IPS-20b (cell line): ENCODE results near the gene TUBB4B.
"Not testable (repeated sequence)": the region's sequence is repeated elsewhere in the genome, so short reads cannot be mapped to it uniquely, and the experiment has no call there.

Experiments
- H3K27ac ChIP-seq: one replicate; pipeline ENCODE4 v1.5.1; 2013; ENCODE audit warnings: low read length
- H3K27me3 ChIP-seq: 2 replicates; pipeline ENCODE4 v1.6.1; 2013; ENCODE audit warnings: mild to moderate bottlenecking, low read length, inconsistent platforms; ENCODE audit not compliant: insufficient read depth
- H3K36me3 ChIP-seq: 2 replicates; pipeline ENCODE4 v1.6.1; 2013; ENCODE audit warnings: low read depth, mild to moderate bottlenecking, inconsistent platforms, low read length, moderate library complexity; ENCODE audit not compliant: insufficient read depth
- H3K4me1 ChIP-seq: 2 replicates; pipeline ENCODE4 v1.6.1; 2013; ENCODE audit warnings: mild to moderate bottlenecking, control low read depth, inconsistent platforms, low read length, moderate library complexity; ENCODE audit not compliant: insufficient read depth
- H3K4me3 ChIP-seq: 2 replicates; pipeline ENCODE4 v1.5.1; 2013; ENCODE audit warnings: mild to moderate bottlenecking, low read length, inconsistent platforms
- H3K9ac ChIP-seq: 2 replicates; pipeline ENCODE4 v1.6.1; 2013; ENCODE audit warnings: low read depth, mild to moderate bottlenecking, inconsistent platforms, low read length, moderate library complexity
- H3K9me3 ChIP-seq: 2 replicates; pipeline ENCODE4 v1.6.1; 2013; ENCODE audit warnings: mild to moderate bottlenecking, low read depth, low read length, inconsistent platforms; ENCODE audit not compliant: insufficient read depth

The TUBB4B gene

DNA sequence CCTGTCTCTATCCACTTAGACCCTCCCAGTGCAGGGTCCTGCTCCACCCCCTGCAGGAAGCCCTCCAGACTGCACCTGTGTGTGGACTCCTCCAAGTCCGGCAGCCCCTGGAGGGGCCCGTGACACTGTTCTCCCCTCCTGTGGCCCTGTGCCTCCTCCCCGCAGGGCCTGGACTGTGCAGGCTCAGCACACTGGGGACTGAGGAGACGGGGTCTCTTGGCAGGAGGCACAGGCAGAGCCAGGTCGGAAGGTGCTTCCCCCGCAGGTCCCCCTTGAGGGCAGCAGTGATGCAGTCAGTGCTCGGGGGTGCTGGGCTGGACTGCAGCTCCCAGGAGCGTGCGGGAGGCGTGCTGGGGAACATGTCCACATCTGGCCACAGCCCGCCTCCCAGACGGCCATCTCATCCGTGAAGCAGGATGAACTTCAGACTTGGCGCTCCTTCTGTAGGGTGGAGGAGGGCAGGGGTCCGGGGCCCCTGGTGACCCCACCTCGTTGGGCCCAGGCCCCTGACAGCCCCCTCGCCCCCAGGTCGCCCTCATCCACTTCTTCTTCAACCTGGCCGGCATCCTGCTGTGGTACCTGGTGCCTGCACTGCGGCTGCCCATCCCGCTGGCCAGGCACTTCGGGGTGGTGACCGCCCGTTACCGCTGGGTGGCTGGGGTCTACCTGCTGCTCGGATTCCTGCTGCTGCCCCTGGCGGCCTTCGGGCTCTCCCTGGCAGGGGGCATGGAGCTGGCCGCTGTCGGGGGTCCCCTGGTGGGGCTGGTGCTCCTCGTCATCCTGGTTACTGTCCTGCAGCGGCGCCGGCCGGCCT, 5.5 kb upstream of the TUBB4B start:
- no peak overlapping the region for H3K9ac ChIP-seq
- H3K36me3 ChIP-seq, result no peaks in the 10 kb centered on the region
- H3K27ac ChIP-seq, result no peak overlapping the region
- no peaks in the 10 kb centered on the region for H3K27me3 ChIP-seq
- H3K4me3 ChIP-seq, result no peak overlapping the region
- peaks cover 5% of the 10 kb centered on the region; the same call in 1 of the 2 replicates for H3K4me1 ChIP-seq
- no peaks in the 10 kb centered on the region for H3K9me3 ChIP-seq

DNA sequence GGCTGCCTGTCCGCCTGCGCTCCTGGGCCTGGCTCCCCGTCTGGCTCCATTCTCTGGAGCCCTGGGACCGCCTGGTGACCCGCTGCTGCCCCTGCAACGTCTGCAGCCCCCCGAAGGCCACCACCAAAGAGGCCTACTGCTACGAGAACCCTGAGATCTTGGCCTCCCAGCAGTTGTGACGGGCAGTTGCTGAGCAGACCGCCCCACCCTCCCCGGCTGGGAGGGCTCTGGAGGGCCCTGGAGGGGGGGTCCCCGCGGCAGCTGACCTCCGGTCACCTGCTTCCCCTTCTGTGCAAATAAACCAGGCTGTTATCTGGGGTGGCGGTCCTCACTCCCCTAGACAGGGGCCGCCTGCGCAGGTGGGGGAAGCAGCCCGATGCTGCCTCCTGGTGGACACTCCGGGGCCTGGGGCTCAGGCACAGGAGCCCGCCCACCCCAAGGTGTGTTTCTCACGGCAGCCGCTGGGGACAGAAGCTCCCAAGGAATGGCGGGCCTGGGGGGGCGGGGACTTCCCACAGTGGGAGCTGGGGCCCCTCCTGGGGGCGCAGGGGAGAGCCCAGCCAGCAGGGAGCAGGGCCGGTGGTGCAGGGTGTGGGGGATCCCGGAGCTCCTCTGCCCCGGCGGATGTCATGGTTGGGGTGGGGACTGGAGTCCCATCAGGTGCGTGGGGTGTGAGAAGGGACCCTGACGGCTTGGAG, 4.7 kb upstream of the TUBB4B start:
- Histone ChIP-seq H3K27me3 (no peaks in the 10 kb centered on the region), H3K9me3 (no peaks in the 10 kb centered on the region), H3K9ac (no peak overlapping the region), H3K27ac (no peak overlapping the region), H3K4me3 (no peak overlapping the region), H3K4me1 (peaks cover 5% of the 10 kb centered on the region; the same call in 1 of the 2 replicates), H3K36me3 (no peaks in the 10 kb centered on the region)

DNA sequence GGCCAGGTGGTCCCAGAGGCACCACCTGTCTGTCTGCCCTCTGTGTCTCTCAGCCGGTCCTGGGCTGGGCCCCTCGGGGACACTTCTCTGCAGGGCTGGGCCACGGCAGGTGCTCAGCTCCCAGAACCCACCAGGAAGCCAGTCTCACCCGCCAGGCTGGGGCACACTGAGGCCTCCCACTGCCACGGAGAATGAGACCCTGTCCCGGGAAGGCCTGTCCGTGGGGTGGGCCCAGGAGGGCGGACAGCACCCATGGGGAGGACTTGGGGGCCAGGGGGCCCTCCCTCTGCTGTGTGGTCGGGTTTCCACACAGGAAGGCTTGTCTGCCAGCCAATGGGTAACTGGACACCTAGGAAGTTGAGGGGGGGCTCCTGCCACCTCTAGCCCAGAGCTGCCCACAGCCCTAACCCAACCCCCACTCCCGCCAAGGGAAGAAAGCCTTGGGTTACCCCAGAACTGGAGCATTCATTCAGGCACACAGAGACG, 4.1 kb upstream of the TUBB4B start:
- no peak overlapping the region for H3K27ac ChIP-seq
- H3K4me3 ChIP-seq, result no peak overlapping the region

DNA sequence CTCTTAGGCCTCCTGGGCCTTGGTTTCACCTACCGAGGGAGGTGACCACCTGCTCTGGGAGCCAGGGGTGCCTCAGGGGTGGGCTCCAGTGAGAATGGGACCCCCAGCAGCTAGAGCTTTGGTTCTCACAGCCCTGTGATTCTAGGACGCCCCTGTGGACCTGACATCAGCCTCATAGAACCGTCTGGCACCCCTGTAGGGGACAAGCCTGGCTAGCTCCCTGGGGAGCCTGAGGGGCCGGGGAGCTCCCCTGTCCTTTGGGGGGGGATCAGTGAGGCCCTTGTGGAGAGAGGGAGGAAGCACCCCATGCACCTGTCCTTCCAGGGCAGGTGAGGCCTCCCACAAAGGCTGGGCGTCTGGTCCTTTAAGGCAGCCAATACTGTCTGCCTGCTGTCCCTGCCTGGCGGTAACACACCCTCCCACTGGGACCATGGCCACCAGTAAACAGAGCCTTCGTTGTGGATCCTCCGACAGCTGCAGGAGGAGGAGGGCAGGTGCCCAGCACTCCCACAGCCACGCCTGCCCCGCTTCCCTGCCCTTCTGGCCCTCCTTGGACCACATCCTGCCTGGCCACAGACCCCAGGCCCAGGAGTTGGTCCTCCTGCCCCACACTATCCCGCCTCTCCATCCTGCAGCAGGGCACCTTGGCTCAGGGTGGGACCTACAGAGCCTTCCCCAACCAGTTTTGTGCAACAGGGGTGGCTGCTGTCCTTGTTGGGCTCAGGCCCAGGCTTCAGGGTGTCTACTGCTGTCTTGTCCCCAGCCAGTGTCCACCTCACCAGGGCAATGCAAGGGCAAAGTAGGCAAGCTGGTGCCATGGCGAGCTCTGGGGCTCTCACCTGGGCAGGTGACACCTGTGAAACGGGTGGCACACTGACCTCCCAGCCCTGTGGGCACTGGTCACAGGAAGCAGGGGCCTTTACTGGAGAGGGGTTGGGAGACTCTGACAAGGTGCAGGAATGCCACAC, 3.0 kb upstream of the TUBB4B start:
- Histone ChIP-seq H3K27ac (no peak overlapping the region), H3K36me3 (peaks cover 11% of the 10 kb centered on the region), H3K4me1 (peaks cover 5% of the 10 kb centered on the region), H3K9ac (no peak overlapping the region), H3K27me3 (no peaks in the 10 kb centered on the region), H3K4me3 (no peak overlapping the region), H3K9me3 (no peaks in the 10 kb centered on the region)

More for the DNA sequence above, 4.1 kb upstream of the TUBB4B start:
- Histone ChIP-seq H3K9ac (no peak overlapping the region), H3K27me3 (no peaks in the 10 kb centered on the region), H3K4me1 (peaks cover 5% of the 10 kb centered on the region; the same call in 1 of the 2 replicates), H3K36me3 (peaks cover under 1% of the 10 kb centered on the region), H3K9me3 (no peaks in the 10 kb centered on the region)

DNA sequence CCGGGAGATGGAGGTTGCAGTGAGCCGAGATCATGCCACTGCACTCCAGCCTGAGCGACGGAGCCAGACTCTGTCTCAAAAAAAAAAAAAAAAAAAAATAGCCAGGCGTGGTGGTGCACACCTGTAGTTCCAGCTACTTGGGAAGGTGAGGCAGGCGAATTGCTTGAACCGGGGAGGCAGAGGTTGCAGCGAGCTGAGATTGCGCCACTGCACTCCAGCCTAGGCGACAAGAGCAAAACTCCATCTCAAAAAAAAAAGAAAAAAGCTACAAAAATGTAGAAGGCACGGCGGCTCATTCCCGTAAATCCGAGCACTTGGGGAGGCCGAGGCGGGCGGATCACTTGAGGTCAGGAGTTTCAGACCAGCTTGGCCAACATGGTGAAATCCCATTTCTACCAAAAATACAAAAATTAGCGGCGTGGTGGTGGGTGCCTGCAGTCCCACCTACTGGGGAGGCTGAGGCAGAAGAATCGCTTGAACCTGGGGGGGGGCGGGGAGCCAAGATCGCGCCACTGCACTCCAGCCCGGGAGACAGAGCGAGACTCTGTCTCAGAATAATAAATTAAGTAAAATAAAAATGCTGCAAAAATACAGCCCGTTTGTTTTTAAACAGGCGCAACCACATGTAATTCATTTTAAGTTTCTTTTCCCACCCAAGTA, 1.4 kb upstream of the TUBB4B start:
- not testable (repeated sequence) for H3K27me3 ChIP-seq, H3K9me3 ChIP-seq, H3K4me1 ChIP-seq
- peak overlapping the region; percentile 86; the same call in 1 of the 2 replicates for H3K9ac ChIP-seq
- peak overlapping the region; percentile 85 for H3K4me3 ChIP-seq
- H3K27ac ChIP-seq, result peak overlapping the region; percentile 46
- H3K36me3 ChIP-seq, result peaks cover 21% of the 10 kb centered on the region

DNA sequence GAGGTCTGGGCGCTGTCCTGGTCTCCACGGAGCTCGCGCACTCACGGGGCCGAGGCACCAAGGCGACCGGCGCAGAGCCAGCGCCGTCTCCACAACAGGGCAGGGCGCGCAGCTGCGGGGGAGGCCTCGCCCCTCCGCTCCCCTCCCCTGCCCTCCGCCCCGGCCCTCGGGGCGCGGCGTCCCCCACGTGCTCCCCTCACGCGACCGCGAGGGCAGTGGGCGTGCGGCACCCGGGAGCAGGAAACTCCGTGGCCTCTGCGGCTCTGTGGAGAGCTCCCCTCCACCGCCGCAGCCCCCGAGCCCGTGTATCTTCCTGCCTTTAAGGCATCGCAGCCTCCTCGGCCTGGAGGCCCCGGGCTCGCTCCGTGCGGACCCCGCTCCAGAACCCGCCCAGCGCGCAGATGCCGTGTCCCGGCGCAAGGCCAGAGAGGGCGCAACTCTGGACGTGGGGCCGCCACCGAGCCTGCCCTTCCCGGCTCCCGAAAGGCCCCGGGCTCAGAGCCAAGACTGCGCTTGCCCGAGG, 708 bp upstream of the TUBB4B start:
- Histone ChIP-seq H3K36me3 (peaks cover 21% of the 10 kb centered on the region), H3K27ac (peak overlapping the region; percentile 46), H3K9me3 (no peaks in the 10 kb centered on the region), H3K27me3 (no peaks in the 10 kb centered on the region), H3K9ac (peak overlapping the region; percentile 86; the same call in 1 of the 2 replicates), H3K4me1 (peaks cover 10% of the 10 kb centered on the region), H3K4me3 (peak overlapping the region; percentile 85)

DNA sequence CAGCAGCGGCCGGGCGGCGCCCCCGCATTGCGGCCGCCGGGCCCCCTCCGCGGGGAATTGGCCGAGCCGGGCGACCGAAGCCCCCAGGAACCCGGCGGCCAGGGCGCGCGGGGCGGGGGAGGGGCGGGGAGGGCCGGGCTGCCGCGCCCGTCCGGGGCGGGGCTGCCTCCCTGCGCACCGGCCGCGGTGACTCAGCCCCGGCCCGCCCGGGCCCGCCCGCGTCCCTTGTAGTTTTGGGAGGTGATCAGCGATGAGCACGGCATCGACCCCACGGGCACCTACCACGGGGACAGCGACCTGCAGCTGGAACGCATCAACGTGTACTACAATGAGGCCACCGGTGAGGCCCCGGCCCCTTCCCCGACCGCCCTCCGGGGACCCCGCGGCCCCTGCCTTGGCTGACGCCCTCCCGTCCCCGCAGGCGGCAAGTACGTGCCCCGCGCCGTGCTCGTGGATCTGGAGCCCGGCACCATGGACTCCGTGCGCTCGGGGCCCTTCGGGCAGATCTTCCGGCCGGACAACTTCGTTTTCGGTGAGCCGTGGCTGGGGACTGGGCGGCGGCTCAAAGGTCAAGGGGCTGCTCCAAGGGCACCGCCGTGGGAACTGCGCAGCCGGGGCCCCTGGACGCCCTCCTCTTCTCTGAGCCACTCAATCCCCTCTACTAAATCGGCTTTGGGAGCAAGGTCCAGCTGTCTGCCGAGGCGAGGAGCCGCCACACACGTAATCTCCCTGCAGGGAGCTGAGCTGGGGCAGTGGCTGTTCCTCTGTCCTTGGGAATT, 592 bp downstream of the TUBB4B start:
- H3K27me3 ChIP-seq, result no peaks in the 10 kb centered on the region
- peaks cover 10% of the 10 kb centered on the region for H3K4me1 ChIP-seq
- peak overlapping the region; percentile 79 for H3K4me3 ChIP-seq
- H3K36me3 ChIP-seq, result peaks cover 21% of the 10 kb centered on the region
- no peak overlapping the region for H3K27ac ChIP-seq
- H3K9ac ChIP-seq, result peak overlapping the region; percentile 71
- no peaks in the 10 kb centered on the region for H3K9me3 ChIP-seq

DNA sequence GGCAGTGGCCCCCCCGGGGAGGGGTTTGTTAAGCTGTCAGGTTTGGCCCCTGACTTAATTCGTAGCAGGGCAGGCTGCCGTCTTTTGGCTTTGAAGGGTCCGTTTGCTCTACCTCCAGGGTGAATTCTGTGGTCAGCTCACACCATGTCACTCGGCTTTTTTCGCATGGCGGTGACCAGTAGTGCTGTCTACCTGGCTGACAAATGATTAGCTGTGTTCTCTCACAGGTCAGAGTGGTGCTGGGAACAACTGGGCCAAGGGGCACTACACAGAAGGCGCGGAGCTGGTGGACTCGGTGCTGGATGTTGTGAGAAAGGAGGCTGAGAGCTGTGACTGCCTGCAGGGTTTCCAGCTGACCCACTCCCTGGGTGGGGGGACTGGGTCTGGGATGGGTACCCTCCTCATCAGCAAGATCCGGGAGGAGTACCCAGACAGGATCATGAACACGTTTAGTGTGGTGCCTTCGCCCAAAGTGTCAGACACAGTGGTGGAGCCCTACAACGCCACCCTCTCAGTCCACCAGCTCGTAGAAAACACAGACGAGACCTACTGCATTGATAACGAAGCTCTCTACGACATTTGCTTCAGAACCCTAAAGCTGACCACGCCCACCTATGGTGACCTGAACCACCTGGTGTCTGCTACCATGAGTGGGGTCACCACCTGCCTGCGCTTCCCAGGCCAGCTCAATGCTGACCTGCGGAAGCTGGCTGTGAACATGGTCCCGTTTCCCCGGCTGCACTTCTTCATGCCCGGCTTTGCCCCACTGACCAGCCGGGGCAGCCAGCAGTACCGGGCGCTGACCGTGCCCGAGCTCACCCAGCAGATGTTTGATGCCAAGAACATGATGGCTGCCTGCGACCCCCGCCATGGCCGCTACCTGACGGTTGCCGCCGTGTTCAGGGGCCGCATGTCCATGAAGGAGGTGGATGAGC, 1.4 kb downstream of the TUBB4B start:
- H3K27ac ChIP-seq, result no peak overlapping the region

DNA sequence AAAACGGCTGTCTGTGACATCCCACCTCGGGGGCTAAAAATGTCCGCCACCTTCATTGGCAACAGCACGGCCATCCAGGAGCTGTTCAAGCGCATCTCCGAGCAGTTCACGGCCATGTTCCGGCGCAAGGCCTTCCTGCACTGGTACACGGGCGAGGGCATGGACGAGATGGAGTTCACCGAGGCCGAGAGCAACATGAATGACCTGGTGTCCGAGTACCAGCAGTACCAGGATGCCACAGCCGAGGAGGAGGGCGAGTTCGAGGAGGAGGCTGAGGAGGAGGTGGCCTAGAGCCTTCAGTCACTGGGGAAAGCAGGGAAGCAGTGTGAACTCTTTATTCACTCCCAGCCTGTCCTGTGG, 2.2 kb downstream of the TUBB4B start:
- H3K36me3 ChIP-seq, result peaks cover 21% of the 10 kb centered on the region
- not testable (repeated sequence) for H3K4me1 ChIP-seq, H3K4me3 ChIP-seq, H3K9me3 ChIP-seq, H3K9ac ChIP-seq, H3K27me3 ChIP-seq, H3K27ac ChIP-seq

More for the DNA sequence above, 1.4 kb downstream of the TUBB4B start:
- no peaks in the 10 kb centered on the region for H3K9me3 ChIP-seq
- H3K4me1 ChIP-seq, result peaks cover 5% of the 10 kb centered on the region
- H3K36me3 ChIP-seq, result peaks cover 21% of the 10 kb centered on the region
- H3K4me3 ChIP-seq, result peak overlapping the region; percentile 79
- H3K27me3 ChIP-seq, result no peaks in the 10 kb centered on the region
- H3K9ac ChIP-seq, result peak overlapping the region; percentile 71; the same call in 1 of the 2 replicates
